Activated T-helper 1 cell treated with anti-CD3 and anti-CD28 coated beads, Interleukin-2, amount 50 U/mL, for 16 hours (primary cell): Measurements from ENCODE around the gene FAT3.

Source experiments
- DNase-seq, 2 donors: peaks; one replicate each; pipeline ENCODE4 v3.0.0-alpha.2; 2020; ENCODE audit warnings: low read depth in 1 of 2, low spot score in 1 of 2

The FAT3 gene

GRCh38 chr11:92224407-92225124 is at the start of gene FAT3:
Gene FAT3 (plus strand): TSS chr11:92224818. CDS start chr11:92352113, 127,295 bp downstream.
- no peak for DNase-seq

DNA sequence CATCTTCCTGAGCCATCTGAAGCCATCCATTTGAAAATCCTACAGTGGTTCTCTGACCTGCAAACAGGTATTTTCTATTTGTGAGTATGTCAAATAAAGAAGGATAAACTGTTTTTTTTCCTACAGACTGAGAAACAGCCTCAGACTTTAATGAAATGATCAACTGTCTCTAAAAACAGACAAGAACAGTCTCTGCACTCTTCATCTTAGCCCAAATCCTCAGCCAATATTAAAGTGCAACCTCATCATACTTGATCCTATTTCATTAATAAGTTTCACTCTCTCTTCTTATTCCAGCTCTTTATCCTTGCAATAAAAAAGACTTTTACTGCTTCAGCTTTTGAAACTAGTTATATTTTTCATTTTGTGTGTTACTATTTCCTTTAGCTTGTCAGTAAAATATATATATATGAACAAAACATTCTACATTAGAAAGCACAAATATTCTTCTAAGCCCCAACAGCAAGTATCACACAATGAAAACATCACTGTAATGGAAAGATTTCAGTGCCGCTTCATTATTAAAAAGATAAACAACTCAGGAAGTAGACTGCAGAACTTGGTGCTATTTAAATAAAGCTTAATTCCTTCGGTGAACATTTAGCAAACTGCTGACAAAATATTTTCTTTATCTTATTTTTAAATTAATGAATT is 45.5 kb upstream of the FAT3 start:
- DNase-seq: no peak

DNA sequence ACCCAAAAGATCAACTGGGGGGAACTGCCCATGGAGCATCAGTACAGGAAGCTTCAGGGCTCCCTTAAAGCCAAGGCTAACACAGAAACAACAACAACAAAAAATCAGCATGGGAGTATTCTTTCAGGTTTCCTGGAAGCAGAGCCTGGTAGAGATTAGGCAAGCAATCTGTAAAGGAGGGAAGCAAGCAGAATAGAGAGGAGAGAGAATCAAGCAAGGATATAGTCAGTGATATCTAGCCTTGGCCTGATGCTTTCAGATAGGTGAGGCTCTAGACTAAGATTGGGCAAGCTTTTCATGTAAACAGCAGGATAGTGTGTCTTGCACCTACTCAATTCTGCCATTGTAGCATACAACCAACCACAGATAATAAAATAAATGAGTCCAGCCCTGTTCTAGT is 44.4 kb upstream of the FAT3 start:
- DNase-seq: no peak

GRCh38 chr11:92180664-92181251 is 43.9 kb upstream of the FAT3 start:
- no peak for DNase-seq

DNA sequence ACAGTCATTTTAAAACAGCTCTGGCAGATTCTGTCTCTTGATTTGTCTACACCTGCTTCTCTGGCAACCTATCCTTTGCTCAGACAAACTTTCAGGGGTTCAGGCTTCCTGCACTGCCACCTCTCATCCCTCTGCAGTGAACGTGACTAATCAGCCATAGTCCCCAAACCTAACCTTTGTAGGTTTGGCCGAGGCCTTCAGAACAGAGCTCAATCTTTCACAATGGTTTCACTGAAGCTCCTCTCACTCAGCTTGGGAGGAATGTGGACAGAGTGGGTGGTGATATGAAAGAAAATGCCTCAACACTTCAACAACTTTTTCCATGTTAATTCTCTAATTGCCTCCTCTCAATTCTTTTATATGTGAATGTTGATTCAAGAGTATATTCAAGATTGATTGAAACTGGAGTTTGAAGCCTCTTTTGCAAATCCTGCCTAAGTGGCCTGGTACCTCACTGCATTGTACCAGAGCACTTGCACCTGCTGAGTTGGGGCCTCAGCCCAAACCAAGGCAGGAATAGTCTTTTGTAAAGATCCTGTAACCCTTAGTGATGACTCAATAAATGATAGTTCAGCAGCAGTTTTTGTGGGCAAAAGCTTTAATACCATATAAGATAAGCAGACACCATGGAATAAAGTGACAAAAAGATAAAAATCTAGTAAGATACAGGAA is 33.9 kb upstream of the FAT3 start:
- DNase-seq: no peak

- DNase-seq: no peak
These were observed 32.5 kb upstream of the FAT3 start for GRCh38 chr11:92192141-92192540.

GRCh38 chr11:92198268-92198667 is 26.4 kb upstream of the FAT3 start:
- no peak for DNase-seq

- no peak for DNase-seq
These were observed 24.6 kb upstream of the FAT3 start for GRCh38 chr11:92199991-92200390.

DNA sequence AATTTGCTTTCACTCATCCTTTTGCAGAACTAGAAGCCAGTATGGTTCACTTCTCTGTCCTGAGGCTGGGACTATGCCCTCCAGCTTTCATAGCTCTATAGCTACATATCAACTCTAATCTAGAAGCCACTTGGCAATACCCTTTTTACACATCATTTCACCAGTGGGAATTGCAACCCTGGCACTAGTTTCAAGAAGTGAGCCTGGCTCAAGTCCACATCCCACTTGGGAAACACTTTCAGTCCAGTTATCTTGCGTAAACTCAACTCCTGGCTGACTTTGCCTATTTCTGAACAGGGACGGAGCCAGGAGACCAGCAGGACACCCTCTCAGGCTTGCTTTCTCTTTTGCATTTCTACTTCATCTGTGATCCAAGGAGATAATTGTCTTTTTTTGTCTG is 19.9 kb upstream of the FAT3 start:
- no peak for DNase-seq

DNA sequence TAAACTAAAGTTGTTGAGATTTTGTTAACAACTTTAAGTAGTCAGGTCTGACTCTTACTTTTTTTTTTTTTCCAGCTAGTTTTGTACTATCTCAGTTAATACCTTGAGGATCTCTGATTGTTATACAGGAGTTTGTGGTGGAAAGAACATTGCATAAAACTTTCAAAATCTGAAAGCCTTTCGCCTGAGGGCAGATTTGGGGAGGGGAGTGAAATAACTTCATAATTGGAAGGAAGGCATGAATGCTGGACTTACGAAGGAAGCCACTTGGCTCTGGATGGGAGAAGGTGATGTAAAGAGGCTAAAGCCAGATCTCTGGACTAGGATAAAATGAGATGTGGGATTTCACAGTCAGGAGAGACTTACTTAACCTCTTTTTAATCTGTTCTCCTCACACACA is 18.2 kb upstream of the FAT3 start:
- no peak for DNase-seq

DNA sequence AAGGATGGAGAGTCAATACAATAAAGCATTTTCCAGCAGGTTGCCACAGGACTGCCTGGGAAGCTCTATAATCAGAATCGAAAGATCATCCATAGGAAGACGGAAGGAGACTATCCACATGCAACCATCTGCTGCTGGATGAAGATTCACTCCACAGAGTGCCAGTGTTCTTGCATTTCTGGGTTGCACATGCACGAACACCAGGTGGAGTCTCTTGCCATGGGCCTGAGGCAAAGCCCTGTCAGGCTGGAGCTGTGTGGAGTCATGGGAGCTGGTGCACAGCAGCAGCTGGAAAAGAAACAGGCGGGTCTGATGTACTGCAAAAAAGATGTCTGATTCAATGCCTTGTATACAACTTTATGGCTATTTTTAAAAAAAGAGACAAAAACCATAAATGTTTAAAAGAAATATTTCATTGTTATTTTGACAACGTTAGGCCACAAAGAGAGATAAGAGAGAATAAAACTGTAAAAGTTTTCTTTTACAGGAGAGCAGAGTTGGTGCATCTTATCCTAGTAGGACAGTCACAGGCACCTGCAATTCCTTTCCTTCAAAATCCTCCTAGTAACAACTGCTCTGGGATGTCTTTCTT is 12.9 kb upstream of the FAT3 start:
- DNase-seq: no peak

DNA sequence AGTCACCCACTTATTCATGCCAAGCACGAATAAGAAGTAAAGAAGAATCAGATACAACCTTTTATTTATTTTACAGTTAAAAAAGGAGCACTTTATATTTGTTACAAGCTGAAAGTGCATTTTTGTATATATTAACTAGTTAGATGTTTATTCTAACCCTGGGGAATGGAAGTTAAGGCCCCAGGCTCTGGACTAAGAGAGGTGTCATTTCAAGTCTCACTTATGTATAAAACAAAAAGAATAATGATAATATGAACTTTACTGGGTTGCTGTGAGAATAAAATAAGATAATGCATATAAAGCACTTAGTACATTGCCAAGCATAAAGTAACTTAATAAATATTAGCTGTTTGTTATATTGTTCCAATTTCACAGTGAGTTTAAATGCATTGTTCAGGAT is 12.1 kb upstream of the FAT3 start:
- DNase-seq: no peak

DNA sequence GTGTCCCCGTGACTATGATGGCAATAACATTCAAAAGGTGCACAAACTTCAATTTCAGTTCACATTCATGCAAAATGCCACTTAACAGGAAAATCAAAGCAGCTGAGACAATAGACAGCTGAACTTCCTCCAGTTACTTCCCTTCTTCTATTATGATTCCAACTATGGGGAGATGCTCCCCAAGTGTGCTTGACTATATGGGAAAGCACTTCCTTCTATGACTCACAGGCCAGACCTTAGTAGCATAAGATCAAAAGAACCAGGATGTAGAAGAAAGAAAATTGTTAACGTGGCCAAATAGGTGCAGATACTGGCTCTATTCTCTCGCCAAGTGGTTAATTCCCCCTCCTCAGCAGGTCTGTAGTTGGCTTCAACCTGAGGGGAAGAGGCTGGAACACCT is 7.8 kb upstream of the FAT3 start:
- DNase-seq: no peak

GRCh38 chr11:92219476-92219875 is 5.1 kb upstream of the FAT3 start:
- no peak for DNase-seq

GRCh38 chr11:92222701-92223100 is 1.9 kb upstream of the FAT3 start:
- no peak for DNase-seq

GRCh38 chr11:92224054-92224406 is 588 bp upstream of the FAT3 start:
- DNase-seq: no peak

GRCh38 chr11:92225125-92225567 is 528 bp downstream of the FAT3 start:
- DNase-seq: no peak

- no peak for DNase-seq
These were observed 1.1 kb downstream of the FAT3 start for GRCh38 chr11:92225568-92226330.

DNA sequence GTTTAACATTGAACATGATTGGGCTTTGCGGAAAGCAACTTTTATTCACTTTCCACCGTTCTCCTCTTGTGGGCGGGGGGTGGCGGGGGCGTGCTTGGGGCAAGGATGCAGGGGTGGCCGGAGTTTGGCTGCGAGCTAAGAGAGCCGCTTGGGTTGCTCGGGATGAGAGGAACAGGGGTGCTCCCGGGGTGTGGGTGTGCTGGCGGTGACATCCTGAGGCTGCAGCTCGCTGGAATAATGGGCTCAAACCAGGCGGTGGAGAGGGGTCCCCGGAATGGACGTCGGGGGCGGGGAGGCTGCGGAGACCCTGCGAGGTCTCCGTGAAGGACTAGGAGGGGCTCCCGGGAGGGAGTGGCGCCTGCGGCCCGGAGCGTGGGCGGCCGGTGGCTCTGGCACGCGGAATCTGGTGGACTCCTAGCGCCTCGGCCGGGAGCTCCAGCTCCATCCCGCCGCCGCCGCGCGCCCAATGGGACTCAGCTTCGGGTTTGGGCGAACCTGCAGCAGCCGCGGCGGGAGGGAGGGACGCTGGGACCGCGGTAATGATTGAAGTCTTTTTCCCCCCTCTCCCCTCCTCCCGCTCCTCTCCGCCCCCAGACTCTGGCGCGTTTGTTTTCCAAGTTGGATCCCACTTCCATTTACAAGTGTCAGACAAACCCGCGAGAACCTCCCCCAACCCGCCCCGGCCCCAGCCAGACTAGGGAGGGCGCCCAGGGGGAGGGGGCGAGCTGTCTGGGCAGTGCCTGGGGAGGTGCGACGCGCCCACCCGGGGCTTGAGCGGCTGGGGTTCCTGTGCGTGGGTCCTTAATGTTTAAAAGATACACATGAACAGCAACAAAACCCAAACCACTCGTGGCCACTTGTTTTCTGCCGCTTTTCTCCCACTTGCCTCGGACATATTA is 2.0 kb downstream of the FAT3 start:
- DNase-seq: no peak

GRCh38 chr11:92227230-92227814 is 2.7 kb downstream of the FAT3 start:
- DNase-seq: no peak
